ENCODE measurements around the gene KDM4B.

- no peak for TF ChIP-seq MAX (IDR thresholded peaks at IDR 0.05)
- TF ChIP-seq EZH2 (IDR thresholded peaks at IDR 0.05), result no peak
- TF ChIP-seq POLR2A (IDR thresholded peaks at IDR 0.05; ENCODE audit: borderline replicate concordance, extremely low read depth, insufficient read depth, insufficient read length), result no peak
- TF ChIP-seq CTCF (IDR thresholded peaks at IDR 0.05 in 2 of 3, conservative IDR thresholded peaks at IDR 0.05 in 1 of 3; ENCODE audit: borderline replicate concordance in 1 of 3, insufficient read depth in 1 of 3, low read depth in 2 of 3, low read length in 2 of 3), result no peak
- TF ChIP-seq RAD21 (IDR thresholded peaks at IDR 0.05; ENCODE audit: low read depth), result no peak
Measured at GRCh38 chr19:5032101-5032967, 63.4 kb downstream of the KDM4B start.

All from HCT116 (cell line).